H9 (cell line): Measurements from ENCODE around the gene STARD3. TPM values are rescaled to one million over a fixed set of nuclear protein-coding genes. Genes with fewer than 3 reads are reported as not detected.

Experiments used
- DNase-seq: peaks from one replicate; pipeline ENCODE4 v3.0.0-alpha.2; 2017
- H2AFZ ChIP-seq: one replicate; pipeline ENCODE4 v1.6.1; 2013; ENCODE audit warnings: mild to moderate bottlenecking, low read length, control low read depth, moderate library complexity
- H2AK5ac ChIP-seq: 2 replicates; pipeline ENCODE4 v1.6.1; 2013; ENCODE audit warnings: low read length, control low read depth, mixed read lengths; ENCODE audit not compliant: insufficient read length
- H2BK120ac ChIP-seq: one replicate; pipeline ENCODE4 v1.6.1; 2013; ENCODE audit warnings: low read depth, mild to moderate bottlenecking, low read length, control low read depth, inconsistent platforms; ENCODE audit not compliant: poor library complexity, severe bottlenecking
- H2BK12ac ChIP-seq: 2 replicates; pipeline ENCODE4 v1.6.1; 2013; ENCODE audit warnings: low read length, control low read depth, mixed read lengths, low read depth; ENCODE audit not compliant: insufficient read length
- H2BK15ac ChIP-seq: 2 replicates; pipeline ENCODE4 v1.6.1; 2013; ENCODE audit warnings: low read depth, low read length, control low read depth
- H2BK20ac ChIP-seq: one replicate; pipeline ENCODE4 v1.6.1; 2013; ENCODE audit warnings: low read depth, mild to moderate bottlenecking, low read length, control low read depth, inconsistent platforms; ENCODE audit not compliant: poor library complexity, severe bottlenecking
- H2BK5ac ChIP-seq: 2 replicates; pipeline ENCODE4 v1.6.1; 2013; ENCODE audit warnings: low read length, control low read depth, mixed read lengths; ENCODE audit not compliant: insufficient read length
- H3K14ac ChIP-seq: 2 replicates; pipeline ENCODE4 v1.6.1; 2013; ENCODE audit warnings: low read length, control low read depth; ENCODE audit not compliant: insufficient read depth
- H3K18ac ChIP-seq: 2 replicates; pipeline ENCODE4 v1.6.1; 2013; ENCODE audit warnings: low read depth, mild to moderate bottlenecking, mixed read lengths, low read length, control low read depth; ENCODE audit not compliant: insufficient read length
- H3K23ac ChIP-seq: 2 replicates; pipeline ENCODE4 v1.6.1; 2013; ENCODE audit warnings: low read length, control low read depth, mixed read lengths, low read depth; ENCODE audit not compliant: insufficient read length
- H3K23me2 ChIP-seq: 2 replicates; pipeline ENCODE4 v1.6.1; 2013; ENCODE audit warnings: low read depth, mild to moderate bottlenecking, mixed read lengths, low read length, control low read depth; ENCODE audit not compliant: insufficient read length, poor library complexity, severe bottlenecking
- H3K27ac ChIP-seq: 2 replicates; pipeline ENCODE4 v1.5.1; 2013; ENCODE audit warnings: low read length, control low read depth, mixed read lengths, low read depth; ENCODE audit not compliant: insufficient read length
- H3K27me3 ChIP-seq: 2 replicates; pipeline ENCODE4 v1.6.1; 2013; ENCODE audit warnings: low read length, control low read depth, inconsistent platforms; ENCODE audit not compliant: insufficient read depth
- H3K4ac ChIP-seq: 2 replicates; pipeline ENCODE4 v1.6.1; 2013; ENCODE audit warnings: low read depth, mild to moderate bottlenecking, control low read depth, inconsistent platforms, low read length, moderate library complexity
- H3K4me1 ChIP-seq: 2 replicates; pipeline ENCODE4 v1.6.1; 2013; ENCODE audit warnings: low read length, control low read depth, inconsistent platforms; ENCODE audit not compliant: insufficient read depth
- H3K4me2 ChIP-seq: 2 replicates; pipeline ENCODE4 v1.6.1; 2013; ENCODE audit warnings: low read length, control low read depth, mixed read lengths; ENCODE audit not compliant: insufficient read length, insufficient read depth
- H3K56ac ChIP-seq: 2 replicates; pipeline ENCODE4 v1.6.1; 2013; ENCODE audit warnings: low read depth, mild to moderate bottlenecking, mixed read lengths, low read length, control low read depth; ENCODE audit not compliant: insufficient read length
- H3K79me1 ChIP-seq: 2 replicates; pipeline ENCODE4 v1.6.1; 2013; ENCODE audit warnings: low read depth, mild to moderate bottlenecking, moderate library complexity, low read length, control low read depth, inconsistent platforms; ENCODE audit not compliant: insufficient read depth, poor library complexity, severe bottlenecking
- H3K79me2 ChIP-seq: 2 replicates; pipeline ENCODE4 v1.6.1; 2013; ENCODE audit warnings: low read length, control low read depth, inconsistent platforms; ENCODE audit not compliant: insufficient read depth
- H3K9ac ChIP-seq: 2 replicates; pipeline ENCODE4 v1.6.1; 2013; ENCODE audit warnings: low read length, control low read depth, mixed read lengths; ENCODE audit not compliant: insufficient read length; ENCODE audit errors: extremely low read depth
- H3K9me3 ChIP-seq: one replicate; pipeline ENCODE4 v1.6.1; 2013; ENCODE audit warnings: low read depth, low read length, inconsistent platforms; ENCODE audit not compliant: control insufficient read depth
- H3T11ph ChIP-seq: one replicate; pipeline ENCODE4 v1.6.1; 2013; ENCODE audit warnings: mild to moderate bottlenecking, low read length, control low read depth, inconsistent platforms
- H4K20me1 ChIP-seq: one replicate; pipeline ENCODE4 v1.6.1; 2013; ENCODE audit not compliant: control insufficient read depth, insufficient read length, insufficient read depth
- H4K5ac ChIP-seq: 2 replicates; pipeline ENCODE4 v1.6.1; 2013; ENCODE audit warnings: low read depth, mild to moderate bottlenecking, mixed read lengths, low read length, control low read depth; ENCODE audit not compliant: insufficient read length
- H4K8ac ChIP-seq: replicated peaks from 2 replicates; pipeline ENCODE4 v1.6.1; 2013; ENCODE audit warnings: low read length, control low read depth, mixed read lengths, low read depth; ENCODE audit not compliant: insufficient read length
- H4K91ac ChIP-seq: 2 replicates; pipeline ENCODE4 v1.6.1; 2013; ENCODE audit warnings: low read depth, mild to moderate bottlenecking, moderate library complexity, mixed read lengths, low read length, control low read depth; ENCODE audit not compliant: insufficient read length
- H3K27ac Mint-ChIP-seq, 3 experiments: 2 replicates in 2 of 3; 3 replicates in 1 of 3; pipeline ENCODE4 v1.8.0; 2020 to 2021; ENCODE audit warnings: mixed read lengths in 3 of 3, mild to moderate bottlenecking in 1 of 3, moderate library complexity in 1 of 3
- H3K27me3 Mint-ChIP-seq: 2 replicates; pipeline ENCODE4 v1.8.0; 2021; ENCODE audit warnings: low read depth, mild to moderate bottlenecking, moderate library complexity, mixed read lengths
- H3K36me3 Mint-ChIP-seq, 3 experiments: 2 replicates in 2 of 3; 3 replicates in 1 of 3; pipeline ENCODE4 v1.8.0; 2020 to 2021; ENCODE audit warnings: low read depth in 3 of 3, mixed read lengths in 3 of 3; ENCODE audit not compliant: insufficient read depth in 1 of 3
- H3K4me1 Mint-ChIP-seq, 2 experiments: 2 replicates each; pipeline ENCODE4 v1.8.0; 2020; ENCODE audit warnings: mixed read lengths in 2 of 2
- H3K4me3 Mint-ChIP-seq, 2 experiments: 2 replicates in 1 of 2; 3 replicates in 1 of 2; pipeline ENCODE4 v1.8.0; 2020 to 2021; ENCODE audit warnings: mild to moderate bottlenecking in 2 of 2, mixed read lengths in 2 of 2, moderate library complexity in 1 of 2
- H3K9me3 Mint-ChIP-seq, 2 experiments: 2 replicates in 1 of 2; 3 replicates in 1 of 2; pipeline ENCODE4 v1.8.0; 2020; ENCODE audit warnings: mild to moderate bottlenecking in 2 of 2, mixed read lengths in 2 of 2, moderate library complexity in 1 of 2
- CTCF ChIP-seq: fragments of 200-600 bp; sonication (generic); conservative IDR thresholded peaks from 3 replicates; pipeline ENCODE4 v1.8.0; 2021; ENCODE audit warnings: antibody characterized with exemption, mild to moderate bottlenecking
- WGBS: extraction: QIAGEN DNeasy Blood & Tissue Kit; methylation state at CpG from one replicate; pipeline ENCODE4 v1.1.7; 2013; ENCODE audit warnings: missing lambda C conversion rate, low lambda C conversion rate, mixed read lengths; ENCODE audit not compliant: insufficient read length; ENCODE audit errors: extremely low coverage; 5-methylcytosine and 5-hydroxymethylcytosine counted together
- total RNA-seq: library from RNA; stranded (reverse); gene quantifications from 2 replicates; pipeline ENCODE4 v1.2.1, GENCODE V29; 2021

The STARD3 gene
- total RNA-seq, 1 experiment from 2014 or later: 51.3 TPM

GRCh38 chr17:39666601-39667261, 29.8 kb downstream of the STARD3 start:
- Histone ChIP-seq H3K27me3 (peaks cover 3% of the 10 kb centered on the region; the same call in 1 of the 2 replicates), H3K79me2 (no peaks in the 10 kb centered on the region), H3K27ac (no peak overlapping the region), H3K9me3 (no peaks in the 10 kb centered on the region), H3K4me2 (peak overlapping the region; percentile 65), H3K23ac (no peak overlapping the region), H2BK15ac (no peak overlapping the region), H4K91ac (no peak overlapping the region), H4K8ac (no peak overlapping the region), H3K4ac (no peak overlapping the region), H4K20me1 (no peaks in the 10 kb centered on the region), H3K9ac (no peak overlapping the region), H2AK5ac (no peak overlapping the region), H2BK20ac (no peak overlapping the region), H2BK12ac (no peak overlapping the region), H2BK5ac (no peak overlapping the region), H3K4me1 (peaks cover 6% of the 10 kb centered on the region; the same call in 1 of the 2 replicates), H4K5ac (no peak overlapping the region), H2AFZ (no peak overlapping the region), H3K23me2 (peaks cover 6% of the 10 kb centered on the region), H3K18ac (no peak overlapping the region), H2BK120ac (no peak overlapping the region), H3K56ac (no peak overlapping the region), H3T11ph (no peak overlapping the region), H3K14ac (no peak overlapping the region), H3K79me1 (no peaks in the 10 kb centered on the region)
- Mint-ChIP-seq H3K27ac (no peak overlapping the region), H3K9me3 (no peaks in the 10 kb centered on the region; a peak in 1 of 5 replicates), H3K36me3 (no peaks in the 10 kb centered on the region), H3K4me3 (peak overlapping the region; percentile 40 to 75; a peak in 4 of 5 replicates), H3K4me1 (peaks cover 33 to 51% of the 10 kb centered on the region in 2 experiments), H3K27me3 (peaks cover 62% of the 10 kb centered on the region)
- no peak for DNase-seq
- no peak for TF ChIP-seq CTCF
- no CpG with 5 or more reads among the region's 11 CpGs for WGBS
